GM19397 (cell line): ENCODE measurements around the gene CYP26B1.
"Not testable (repeated sequence)": the region's sequence is repeated elsewhere in the genome, so short reads cannot be mapped to it uniquely, and the experiment has no call there.

ENCODE experiments used
- ATAC-seq: cut with Tn5 transposase; IDR thresholded peaks from one replicate; pipeline ENCODE4 v1.9.1; 2021; ENCODE audit warnings: mild to moderate bottlenecking, moderate library complexity; ENCODE audit not compliant: unreplicated experiment

Gene CYP26B1

DNA sequence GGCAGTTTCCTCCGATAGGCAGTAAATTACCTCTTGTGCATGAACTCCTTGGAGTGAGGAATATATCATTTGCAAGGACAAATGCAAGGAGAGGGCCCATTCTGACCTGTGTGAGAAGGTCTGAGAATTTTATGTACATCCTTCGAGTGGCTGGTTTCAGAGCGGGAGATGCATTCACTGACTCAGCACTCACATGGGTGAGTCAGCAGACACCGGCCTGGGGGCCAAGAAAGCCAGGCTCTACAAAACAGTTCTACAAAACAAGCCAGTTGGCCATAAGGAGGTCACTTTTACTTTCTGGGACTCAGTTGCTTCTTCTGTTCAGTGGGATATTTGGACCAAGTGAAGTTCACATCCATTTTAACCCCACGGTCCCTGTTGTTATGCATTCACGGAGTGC is 35.3 kb downstream of the CYP26B1 start:
- no peak for ATAC-seq

DNA sequence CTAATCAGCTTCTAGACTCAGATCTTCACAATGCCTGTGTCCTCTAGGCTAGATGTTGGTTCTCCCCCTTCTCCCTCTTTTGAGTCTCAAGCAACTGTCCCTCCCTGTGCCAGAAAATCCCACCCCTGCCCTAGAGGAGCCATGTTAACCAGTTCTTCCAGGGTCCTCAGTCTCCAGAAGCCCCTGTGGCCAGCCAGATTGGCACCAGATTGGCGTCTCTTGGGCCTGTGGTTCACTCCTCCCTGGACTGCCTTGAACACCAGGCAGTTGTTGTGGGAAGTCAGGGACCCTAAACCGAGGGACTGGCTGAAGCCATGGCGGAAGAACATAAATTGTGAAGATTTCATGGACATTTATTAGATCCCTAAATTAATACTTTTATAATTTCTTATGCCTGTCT is 36.6 kb downstream of the CYP26B1 start:
- ATAC-seq, result no peak

DNA sequence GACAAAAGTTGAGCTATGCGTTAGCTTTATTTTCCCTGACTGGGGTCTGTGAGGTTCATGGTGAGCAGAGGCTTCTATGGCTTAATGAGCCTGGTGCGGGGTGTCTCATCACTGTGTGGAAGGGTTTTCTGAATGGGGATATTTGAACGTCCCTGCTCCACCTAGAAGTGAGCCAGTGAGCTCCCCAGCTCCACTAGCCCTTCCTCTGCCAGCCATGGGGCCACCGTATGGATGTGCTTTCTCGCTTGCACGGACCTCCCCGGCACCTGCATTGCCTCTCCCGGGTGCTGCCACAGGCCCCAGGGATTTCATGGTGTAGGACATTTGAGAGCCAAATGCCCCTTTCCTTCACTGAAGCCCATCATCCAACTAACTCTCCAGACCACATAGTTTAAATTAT is 37.8 kb downstream of the CYP26B1 start:
- ATAC-seq, result no peak

GRCh38 chr2:72109291-72109690 is 38.4 kb downstream of the CYP26B1 start:
- ATAC-seq, result no peak

DNA sequence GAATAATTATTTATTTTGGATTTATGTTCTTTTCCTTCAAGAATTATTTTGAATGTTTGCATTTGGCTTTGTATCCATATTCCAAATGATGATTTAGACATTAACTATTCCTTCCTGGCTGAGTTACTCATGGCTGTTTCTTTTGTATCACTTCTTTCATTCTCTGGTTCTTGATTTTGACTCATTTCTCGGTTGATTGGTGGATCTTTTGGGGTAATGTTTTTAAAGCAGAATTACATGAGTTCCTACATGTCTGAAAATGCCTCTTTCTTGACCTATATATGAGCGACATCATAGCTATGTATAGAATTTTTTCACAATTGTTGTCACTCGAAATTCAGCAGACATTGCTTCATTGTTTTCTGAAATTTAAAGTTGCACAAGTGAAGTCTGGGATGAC is 39.5 kb downstream of the CYP26B1 start:
- ATAC-seq, result no peak

DNA sequence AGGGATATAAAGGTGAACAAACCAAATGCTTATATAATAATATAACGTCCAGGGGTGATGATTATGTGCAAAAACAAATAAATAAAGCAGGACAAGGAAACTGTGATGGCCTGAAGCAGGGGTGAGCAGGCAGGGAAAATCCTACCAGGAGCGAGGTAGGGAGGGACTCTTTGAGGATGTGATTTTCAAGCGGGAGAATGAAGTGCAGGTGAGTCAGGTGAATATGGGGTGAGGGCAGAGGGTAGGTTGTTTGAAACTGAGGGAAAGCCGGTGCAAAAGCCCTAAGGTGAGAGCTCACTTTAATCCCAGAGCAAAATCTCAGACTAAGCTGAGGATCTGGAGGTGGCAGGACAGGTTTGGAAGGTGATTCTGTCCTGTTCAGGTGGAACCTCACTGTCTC is 40.7 kb downstream of the CYP26B1 start:
- ATAC-seq, result no peak

DNA sequence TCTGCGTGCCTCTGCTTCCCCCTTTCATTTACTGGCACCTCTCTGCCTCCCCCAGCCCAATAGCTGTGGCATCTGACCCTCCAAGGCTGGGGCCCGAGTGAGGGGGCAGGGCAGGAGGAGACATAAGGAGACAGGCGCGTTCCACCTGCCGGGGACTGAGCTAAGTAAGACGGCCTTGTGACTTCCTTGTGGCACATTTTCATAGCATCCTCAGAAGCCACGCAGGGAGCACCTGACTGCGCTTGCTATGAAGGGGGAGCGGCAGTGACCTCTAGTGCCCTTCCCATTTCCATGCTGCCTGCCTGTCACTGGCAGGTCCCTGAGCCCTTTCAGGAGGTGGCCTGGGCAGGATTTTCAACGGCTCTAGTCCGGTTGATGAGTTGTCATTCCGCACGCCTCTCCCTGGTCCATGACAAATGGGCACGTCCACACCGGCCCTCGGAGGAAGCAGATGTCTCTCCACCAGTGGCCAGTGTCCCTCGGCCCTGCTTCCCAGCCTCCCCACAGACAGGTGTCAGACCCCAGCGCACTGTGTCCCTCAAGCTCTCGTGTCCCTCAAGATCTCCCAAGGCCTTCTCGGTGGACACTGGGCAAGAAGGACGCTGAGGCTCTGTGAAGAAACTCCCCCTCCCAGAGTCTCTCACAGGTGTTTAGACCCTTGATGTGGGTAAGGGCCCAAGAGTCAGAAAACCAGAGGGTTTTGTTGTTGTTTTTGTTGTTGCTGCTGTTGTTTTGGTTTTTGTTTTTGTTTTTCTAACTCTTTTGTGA is 42.7 kb downstream of the CYP26B1 start:
- no peak for ATAC-seq

DNA sequence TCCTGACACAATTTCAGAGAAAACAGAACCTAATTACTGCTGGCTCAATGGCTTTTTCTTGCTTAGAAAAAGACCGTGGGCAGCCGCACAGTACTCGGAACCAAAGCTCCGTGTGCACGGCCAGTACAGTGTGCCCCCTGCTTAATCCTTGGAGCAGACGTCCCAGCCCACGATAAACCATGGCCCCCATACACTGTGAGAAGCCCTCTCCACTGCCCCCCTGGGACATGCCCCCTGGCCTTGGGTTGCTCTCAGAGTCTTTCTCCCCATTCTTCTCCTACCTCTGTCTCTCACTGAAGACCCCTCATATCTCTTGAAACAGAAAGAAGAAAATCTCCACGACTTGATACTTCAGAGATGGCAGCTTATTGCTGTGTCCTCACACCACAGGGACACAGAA is 44.0 kb downstream of the CYP26B1 start:
- ATAC-seq, result no peak

- ATAC-seq, result no peak
Measured at GRCh38 chr2:72103161-72103560, 44.5 kb downstream of the CYP26B1 start.

DNA sequence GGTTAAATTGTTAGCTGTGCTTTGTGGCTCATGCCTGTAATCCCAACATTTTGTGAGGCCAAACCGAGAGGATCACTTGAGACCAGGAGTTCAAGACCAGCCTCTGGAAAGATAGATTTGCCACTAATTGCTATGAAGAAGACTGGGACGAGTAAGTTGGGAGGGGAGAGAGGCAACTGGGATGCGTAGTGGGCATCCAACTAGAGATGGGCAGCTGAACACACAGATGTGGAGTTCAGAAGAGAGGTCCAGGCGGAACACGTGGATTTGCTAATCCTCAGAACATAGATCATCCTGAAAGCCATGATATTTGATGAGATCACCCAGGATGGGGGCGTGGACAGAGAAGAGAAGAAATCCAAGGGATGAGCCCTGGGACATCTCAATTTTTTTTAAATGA is 48.7 kb downstream of the CYP26B1 start:
- ATAC-seq, result no peak

DNA sequence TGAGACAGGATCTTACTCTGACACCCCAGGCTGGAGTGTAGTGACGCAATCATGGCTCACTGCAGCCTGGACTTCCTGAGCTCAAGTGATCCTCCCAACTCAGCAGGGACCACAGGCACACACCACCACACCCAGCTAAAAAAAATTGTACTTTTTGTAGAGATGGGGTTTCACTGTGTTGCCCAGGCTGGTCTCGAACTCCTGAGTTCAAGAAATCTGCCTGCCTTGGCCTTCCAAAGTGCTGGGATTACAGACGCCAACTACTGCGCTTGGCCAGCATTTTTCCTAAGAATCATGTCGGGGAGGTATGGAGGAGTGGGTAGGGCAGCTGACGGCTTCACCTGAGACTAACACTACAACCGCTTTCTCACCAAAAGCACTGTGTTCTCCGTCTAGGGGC is 50.4 kb downstream of the CYP26B1 start:
- ATAC-seq, result no peak

DNA sequence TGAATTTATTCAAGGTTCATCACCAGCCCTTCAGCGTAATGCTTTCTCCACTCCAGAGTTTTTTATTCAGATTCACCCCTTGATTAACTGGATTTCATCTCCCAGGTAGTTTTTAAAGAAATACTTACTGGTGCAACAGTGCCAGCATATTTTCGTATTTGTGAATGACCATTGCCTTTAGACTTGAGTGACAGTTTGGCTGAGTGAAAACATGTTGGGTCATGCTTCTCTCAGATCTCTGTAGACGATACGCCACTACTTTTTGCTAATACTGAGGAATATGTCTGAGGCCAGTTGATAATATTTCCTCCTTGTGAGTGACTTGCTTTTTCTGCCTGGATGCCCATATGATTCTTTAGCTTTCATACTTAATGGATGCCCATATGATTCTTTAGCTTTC is 51.5 kb downstream of the CYP26B1 start:
- ATAC-seq, result no peak

- ATAC-seq, result no peak
Measured at GRCh38 chr2:72095364-72095763, 52.3 kb downstream of the CYP26B1 start.

DNA sequence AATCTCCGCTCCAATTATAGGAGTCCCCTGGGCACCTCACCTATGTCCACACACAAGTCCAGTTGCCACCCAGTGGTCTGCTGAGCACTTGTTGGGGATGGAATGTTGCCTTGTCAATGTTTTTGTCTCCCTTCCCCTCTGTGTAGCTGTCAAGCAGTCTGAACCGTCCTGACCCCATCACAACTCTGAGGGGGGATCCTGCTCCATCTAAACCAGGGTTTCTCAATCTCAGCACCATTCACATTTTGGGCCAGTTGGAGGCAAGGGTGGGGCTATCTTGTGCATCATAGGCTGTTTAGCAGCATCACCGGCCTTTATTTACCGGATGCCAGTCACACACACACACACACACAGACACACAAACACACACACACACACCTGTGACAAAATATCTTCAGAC is 53.0 kb downstream of the CYP26B1 start:
- no peak for ATAC-seq

- no peak for ATAC-seq
Measured at GRCh38 chr2:72092111-72092510, 55.6 kb downstream of the CYP26B1 start.

GRCh38 chr2:72090781-72091482 is 56.7 kb downstream of the CYP26B1 start:
- ATAC-seq, result no peak

DNA sequence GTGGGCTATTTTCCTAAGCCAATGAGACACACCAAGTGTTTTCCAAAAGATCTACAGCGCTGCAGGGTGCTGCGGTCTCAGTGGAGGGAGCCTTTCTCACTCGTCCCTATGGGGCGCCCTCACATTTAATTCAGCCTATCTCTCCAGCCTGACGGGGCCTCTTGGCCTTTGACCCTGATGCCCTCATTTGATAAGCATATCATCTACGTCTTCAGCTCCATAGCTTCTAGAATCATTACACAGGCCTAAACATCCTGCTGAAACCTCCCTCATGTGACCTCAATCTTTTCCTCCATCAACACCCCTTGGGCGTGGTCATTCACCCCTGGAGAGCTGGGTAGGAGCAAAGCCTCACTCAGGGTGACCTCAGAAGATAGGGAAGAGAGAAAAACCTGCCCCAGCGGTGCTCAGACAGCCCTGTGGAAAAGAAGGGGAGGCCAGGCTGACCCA is 57.4 kb downstream of the CYP26B1 start:
- ATAC-seq, result no peak

- ATAC-seq, result no peak
Measured at GRCh38 chr2:72089537-72089936, 58.1 kb downstream of the CYP26B1 start.

DNA sequence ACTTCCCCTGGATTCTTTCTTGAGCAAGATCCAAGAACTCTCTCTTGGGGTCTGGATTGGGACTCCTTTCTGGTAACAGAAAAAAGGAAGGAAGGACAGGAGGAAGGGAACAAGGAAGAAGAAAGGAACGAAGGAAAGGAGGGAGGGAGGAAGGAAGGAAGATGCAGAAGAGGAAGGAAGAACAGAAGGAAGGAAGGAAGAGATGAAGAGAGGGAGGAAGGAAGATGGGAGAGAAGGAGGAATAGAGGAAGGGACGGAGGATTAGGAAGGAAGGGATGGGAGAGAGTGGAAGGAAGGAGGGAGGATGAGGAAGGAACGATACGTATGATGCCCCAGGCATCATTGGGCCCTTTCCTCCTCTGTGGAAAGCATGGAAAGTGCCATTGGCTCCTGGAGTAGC is 58.6 kb downstream of the CYP26B1 start:
- ATAC-seq, result no peak

GRCh38 chr2:72086871-72087633 is 60.6 kb downstream of the CYP26B1 start:
- ATAC-seq, result not testable (repeated sequence)

DNA sequence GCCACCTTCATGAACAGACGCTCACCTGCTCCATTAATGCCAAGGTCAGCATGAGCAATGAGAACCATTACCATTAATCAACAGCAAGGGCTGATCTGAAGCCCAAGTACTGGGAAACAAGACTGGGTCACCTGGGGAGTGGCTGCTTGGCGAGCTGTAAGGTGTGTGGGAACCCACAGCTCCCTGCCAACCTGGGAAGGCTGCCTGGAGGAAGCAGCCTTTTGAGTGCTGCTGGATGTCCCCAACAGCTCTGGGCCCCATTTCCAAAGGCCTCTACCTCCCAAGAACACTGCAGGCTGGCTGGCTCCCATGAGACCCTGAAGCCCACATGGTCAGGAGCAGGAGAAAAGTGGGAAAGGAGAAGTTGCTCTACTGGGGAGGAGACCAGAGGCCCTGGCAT is 62.1 kb downstream of the CYP26B1 start:
- ATAC-seq, result no peak

DNA sequence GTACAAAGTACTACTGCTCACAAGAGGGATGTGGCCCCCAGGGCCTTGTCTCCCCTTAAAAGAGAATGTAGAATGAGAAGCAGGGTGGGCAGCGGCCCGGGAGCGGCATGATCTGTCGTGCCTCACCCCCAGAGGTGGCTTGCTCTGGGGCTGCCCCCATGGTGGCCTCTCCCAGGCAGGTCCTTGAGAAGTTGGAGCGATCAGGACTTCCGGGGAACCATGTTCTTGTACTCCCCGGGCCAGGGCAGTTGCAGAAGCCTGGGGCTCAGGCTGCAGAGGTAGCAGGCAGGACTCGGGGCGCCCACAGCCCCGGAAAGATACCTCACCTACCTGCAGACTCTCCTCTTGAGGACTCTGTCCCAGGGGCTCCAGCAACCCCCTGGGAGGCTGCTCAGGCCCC is 62.6 kb downstream of the CYP26B1 start:
- no peak for ATAC-seq
